Activated CD8-positive, alpha-beta memory T cell treated with anti-CD3 and anti-CD28 coated beads for 48 hours (primary cell): ENCODE measurements around the gene PDYN.

ENCODE experiments used
- DNase-seq, 3 experiments: peaks; one replicate each; pipeline ENCODE4 v3.0.0-alpha.2; 2020; ENCODE audit warnings: low read depth in 2 of 3, low spot score in 2 of 3

The PDYN gene

GRCh38 chr20:1952737-1953530 is 40.9 kb downstream of the PDYN start:
- DNase-seq: no peak

GRCh38 chr20:1951436-1952115 is 42.3 kb downstream of the PDYN start:
- no peak for DNase-seq

- DNase-seq: no peak
Observed at GRCh38 chr20:1950836-1951235, 43.0 kb downstream of the PDYN start.

- DNase-seq: no peak
Observed at GRCh38 chr20:1949347-1950100, 44.3 kb downstream of the PDYN start.

GRCh38 chr20:1947535-1947846 is 46.4 kb downstream of the PDYN start:
- DNase-seq: no peak

- no peak for DNase-seq
Observed at GRCh38 chr20:1946762-1947534, 46.9 kb downstream of the PDYN start.

GRCh38 chr20:1946442-1946761 is 47.5 kb downstream of the PDYN start:
- DNase-seq: no peak

- no peak for DNase-seq
Observed at GRCh38 chr20:1945660-1946059, 48.2 kb downstream of the PDYN start.

GRCh38 chr20:1945134-1945618 is 48.7 kb downstream of the PDYN start:
- no peak for DNase-seq

GRCh38 chr20:1944345-1945091 is 49.3 kb downstream of the PDYN start:
- no peak for DNase-seq

- DNase-seq: no peak
Observed at GRCh38 chr20:1943275-1944002, 50.4 kb downstream of the PDYN start.

- no peak for DNase-seq
Observed at GRCh38 chr20:1942486-1943274, 51.2 kb downstream of the PDYN start.

GRCh38 chr20:1942061-1942460 is 51.8 kb downstream of the PDYN start:
- DNase-seq: no peak

GRCh38 chr20:1941226-1941625 is 52.6 kb downstream of the PDYN start:
- no peak for DNase-seq

GRCh38 chr20:1940581-1940980 is 53.3 kb downstream of the PDYN start:
- DNase-seq: no peak

- no peak for DNase-seq
Observed at GRCh38 chr20:1939270-1939595, 54.6 kb downstream of the PDYN start.

GRCh38 chr20:1938464-1939269 is 55.2 kb downstream of the PDYN start:
- DNase-seq: no peak

- no peak for DNase-seq
Observed at GRCh38 chr20:1937316-1937976, 56.4 kb downstream of the PDYN start.
